Stimulated activated CD8-positive, alpha-beta memory T cell treated with anti-CD3 and anti-CD28 coated beads, Interleukin-4, amount 100 ng/mL, for 4 hours (primary cell): ENCODE data around the gene LRRC47.

ENCODE experiments used
- DNase-seq, 2 donors: peaks; one replicate each; pipeline ENCODE4 v3.0.0-alpha.2; 2020; ENCODE audit warnings: low read depth in 2 of 2, low spot score in 1 of 2

The LRRC47 gene

GRCh38 chr1:3796215-3797061 is at the start of gene LRRC47:
Gene LRRC47 (minus strand): TSS chr1:3796498. CDS start chr1:3796476, 22 bp downstream.
- DNase-seq: peak; percentile 87 to 88

DNA sequence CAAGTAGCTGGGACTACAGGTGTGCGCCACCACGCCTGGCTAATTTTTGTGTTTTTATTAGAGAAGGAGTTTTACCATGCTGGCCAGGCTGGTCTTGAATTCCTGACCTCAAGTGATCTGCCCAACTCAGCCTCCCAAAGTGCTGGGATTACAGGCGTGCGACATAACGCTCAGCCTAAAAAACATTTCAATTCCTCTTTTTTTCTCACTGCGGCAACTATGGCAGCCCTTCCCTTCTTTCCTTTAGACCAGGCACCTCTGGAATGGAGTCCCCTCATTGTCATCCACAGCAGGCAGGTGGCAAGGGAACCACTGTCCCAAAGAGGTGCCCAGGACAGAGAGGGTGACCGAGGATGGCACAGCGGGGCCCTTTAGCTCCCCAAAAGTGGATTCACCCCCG is 46.6 kb upstream of the LRRC47 start:
- no peak for DNase-seq

- DNase-seq: no peak
Measured at GRCh38 chr1:3841491-3841890, 45.2 kb upstream of the LRRC47 start.

- DNase-seq: no peak
Measured at GRCh38 chr1:3838788-3839187, 42.5 kb upstream of the LRRC47 start.

DNA sequence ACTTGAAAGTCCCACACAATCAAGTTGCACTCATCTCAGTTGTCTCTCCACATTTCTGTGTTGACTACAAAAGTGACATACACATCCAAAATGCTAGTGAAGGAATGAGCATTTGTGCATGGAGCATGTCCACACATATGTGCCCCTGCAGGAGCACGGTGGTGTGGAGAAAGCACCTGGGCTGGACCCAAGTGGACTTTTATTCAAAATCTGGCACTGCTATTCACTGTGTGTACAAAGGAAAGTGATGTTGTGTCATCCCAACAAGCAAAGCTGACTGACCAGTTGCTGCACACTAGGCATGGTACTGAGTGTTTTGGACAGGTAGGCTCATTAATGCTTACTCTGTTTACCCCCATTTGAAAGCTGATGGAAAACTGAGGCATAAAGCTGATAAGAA is 41.4 kb upstream of the LRRC47 start:
- DNase-seq: no peak

- DNase-seq: no peak
Measured at GRCh38 chr1:3837200-3837599, 40.9 kb upstream of the LRRC47 start.

DNA sequence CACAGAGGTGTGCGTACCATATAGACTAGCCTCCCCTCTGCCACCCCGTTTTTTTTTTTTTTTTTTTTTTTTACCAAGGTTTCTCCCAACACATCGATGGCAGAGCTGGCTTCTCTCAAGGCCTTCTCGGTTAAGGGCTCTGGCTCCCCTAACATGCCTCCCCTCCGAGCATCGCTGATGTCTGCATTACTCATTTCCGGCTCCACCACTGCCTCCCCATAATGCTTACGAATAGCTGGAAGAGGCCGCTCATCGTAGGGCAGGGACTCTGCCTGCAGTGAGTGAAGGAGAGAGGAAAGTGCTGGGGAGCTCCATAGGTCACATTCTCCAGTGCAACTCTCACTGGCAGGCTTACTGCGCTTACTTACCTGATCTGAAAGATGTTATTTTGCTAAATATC is 40.1 kb upstream of the LRRC47 start:
- no peak for DNase-seq

- DNase-seq: no peak
Measured at GRCh38 chr1:3834701-3835100, 38.4 kb upstream of the LRRC47 start.

DNA sequence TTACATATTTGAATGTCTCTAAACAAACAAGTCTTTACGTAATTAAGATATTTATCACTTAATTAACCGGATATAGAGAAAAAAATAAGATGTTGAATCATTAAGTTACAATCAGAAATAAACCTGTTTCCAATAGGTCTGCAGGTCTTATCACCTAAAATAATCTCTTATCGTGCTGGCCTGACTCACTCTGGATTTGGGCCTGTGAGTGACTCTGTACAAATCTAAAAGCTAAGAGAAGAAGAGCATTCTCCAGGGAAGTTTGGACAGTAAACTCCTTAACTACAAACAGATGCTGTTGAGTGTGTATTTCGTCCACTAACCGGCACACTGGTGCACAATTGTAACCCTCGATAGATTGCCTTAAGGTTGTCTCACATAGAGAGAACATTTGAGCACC is 35.4 kb upstream of the LRRC47 start:
- DNase-seq: no peak

GRCh38 chr1:3828391-3828790 is 32.1 kb upstream of the LRRC47 start:
- no peak for DNase-seq

- DNase-seq: no peak
Measured at GRCh38 chr1:3827813-3828307, 31.6 kb upstream of the LRRC47 start.

DNA sequence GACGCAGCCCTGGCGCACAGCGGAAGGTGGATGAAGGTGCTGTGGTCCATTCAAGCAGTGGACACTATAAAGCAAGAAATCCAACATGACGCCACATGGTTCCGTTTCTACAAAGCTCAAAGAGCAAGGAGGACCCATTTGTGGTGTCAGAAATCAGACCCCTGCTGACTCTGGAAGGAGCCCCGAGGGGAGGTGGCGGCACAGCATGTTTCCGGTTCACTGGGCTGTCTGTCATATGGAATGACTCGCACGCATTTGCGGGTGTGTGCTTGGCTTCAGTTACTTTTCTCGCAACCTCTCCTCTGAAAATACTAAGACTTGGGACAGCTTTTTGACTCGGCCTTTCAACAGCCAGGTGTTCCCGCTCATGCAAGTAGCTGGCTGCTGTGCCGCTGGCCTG is 29.1 kb upstream of the LRRC47 start:
- no peak for DNase-seq

- no peak for DNase-seq
Measured at GRCh38 chr1:3824650-3825049, 28.4 kb upstream of the LRRC47 start.

- no peak for DNase-seq
Measured at GRCh38 chr1:3822421-3822820, 26.1 kb upstream of the LRRC47 start.

DNA sequence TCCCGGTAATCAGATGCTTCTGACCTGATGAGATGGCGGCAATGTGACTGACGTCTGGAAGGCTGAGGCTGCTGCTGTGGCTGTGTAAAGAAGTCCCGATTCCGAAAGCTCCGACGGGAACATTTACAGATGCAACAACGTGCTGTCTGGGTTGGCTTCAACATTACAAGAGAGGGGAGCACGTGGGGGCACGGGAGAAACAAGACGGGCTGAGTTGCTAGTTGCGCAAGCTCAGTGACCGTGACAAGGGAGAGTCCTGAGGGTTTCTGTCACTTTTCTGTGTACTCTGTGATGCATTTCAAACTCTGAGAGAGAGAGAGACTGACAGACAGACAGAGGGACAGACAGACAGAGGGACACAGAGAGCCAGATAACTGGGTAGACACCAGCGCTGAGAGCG is 25.6 kb upstream of the LRRC47 start:
- no peak for DNase-seq

- no peak for DNase-seq
Measured at GRCh38 chr1:3821447-3821846, 25.1 kb upstream of the LRRC47 start.

- DNase-seq: no peak
Measured at GRCh38 chr1:3821004-3821403, 24.7 kb upstream of the LRRC47 start.

GRCh38 chr1:3820316-3820715 is 24.0 kb upstream of the LRRC47 start:
- DNase-seq: no peak

DNA sequence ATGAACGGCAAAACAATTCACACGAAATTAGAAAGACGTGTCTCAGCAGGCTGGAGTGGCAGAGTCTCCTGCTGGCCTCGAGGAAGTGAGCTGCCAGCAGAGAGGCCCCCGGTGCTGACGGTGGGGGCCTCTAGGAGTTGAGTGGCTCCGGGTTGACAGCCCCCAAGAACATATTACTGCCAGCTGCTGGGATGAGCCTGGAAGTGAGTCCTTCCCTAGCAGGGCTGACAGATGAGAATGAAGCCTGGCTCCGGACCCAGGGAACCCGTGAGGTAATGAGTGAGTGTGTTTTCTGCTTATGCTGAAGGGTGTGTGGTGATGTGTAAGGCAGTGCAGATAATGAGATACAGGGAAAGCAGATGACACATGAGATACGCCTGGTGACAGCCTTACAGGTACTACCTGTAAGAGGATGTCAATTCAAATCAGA is 23.5 kb upstream of the LRRC47 start:
- no peak for DNase-seq

DNA sequence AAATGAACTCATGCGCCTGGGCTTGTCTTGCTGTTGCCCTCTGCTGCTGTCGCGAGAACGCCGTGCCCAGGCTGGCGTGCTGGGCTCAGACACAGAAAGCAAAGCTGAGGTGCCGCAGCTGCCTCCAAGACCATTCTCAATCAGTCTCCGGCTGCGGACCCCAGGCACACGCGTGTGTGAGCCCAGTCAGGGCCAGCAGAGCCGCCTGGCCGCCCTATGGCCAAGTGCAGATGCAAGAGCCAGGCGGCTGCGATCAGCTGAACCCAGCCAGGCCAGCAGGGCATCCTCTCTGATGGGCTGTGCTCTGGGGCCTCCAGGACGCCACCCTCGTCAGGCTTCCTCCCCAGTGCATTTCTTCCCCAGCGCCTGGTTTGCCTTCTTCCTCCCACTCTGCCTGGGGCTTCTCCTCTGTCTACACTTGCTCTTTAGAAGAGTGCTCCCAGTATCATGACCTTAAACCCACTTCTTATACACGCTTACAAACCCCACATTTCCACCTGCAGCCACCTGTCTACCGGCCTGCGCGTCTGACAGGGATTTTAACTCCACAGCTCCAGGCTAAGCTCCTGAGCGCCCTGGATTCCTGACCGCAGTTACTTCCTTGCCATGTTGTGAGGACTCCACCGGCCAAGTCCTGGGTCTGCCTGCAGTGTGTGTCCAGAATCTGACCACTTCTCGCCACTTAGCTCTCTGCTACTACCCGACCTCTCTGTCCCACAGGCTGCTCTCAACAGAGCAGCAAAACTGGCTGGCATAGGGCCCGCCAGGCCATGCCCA is 21.7 kb upstream of the LRRC47 start:
- no peak for DNase-seq

DNA sequence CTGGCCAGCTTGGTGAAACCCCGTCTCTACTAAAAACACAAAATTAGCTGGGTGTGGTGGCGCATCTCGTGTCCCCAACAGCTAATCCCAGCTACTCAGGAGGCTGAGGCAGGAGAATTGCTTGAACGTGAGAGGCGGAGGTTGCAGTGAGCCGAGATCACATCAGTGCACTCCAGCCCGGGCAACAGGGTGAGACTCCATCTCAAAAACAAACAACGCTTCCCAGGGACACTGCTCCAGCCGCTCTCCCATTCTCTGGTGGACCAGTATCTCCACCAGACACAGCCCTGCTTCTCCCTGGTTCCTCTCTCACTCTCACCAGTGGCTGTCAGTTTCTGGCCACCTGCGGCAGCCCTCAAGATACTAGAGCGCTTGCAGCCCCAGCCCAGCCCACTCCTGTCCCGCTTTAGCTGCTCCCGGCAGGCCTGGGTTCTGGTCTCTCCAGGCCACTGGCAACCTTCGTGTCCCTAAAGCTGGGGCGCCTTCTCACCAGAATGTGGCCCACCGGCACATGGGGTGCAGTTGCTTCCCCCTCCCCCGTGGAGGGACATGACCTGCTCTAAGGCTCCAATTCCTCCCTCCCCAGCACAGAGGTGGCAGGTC is 20.9 kb upstream of the LRRC47 start:
- DNase-seq: no peak
